ENCODE measurements around the gene SLC24A3. TPM values are rescaled to one million over a fixed set of nuclear protein-coding genes. Genes with fewer than 3 reads are reported as not detected.

Gene SLC24A3
- total RNA-seq, 3 donors from 2014 or later, result 4.3 to 34.9 (median 5.7) TPM

- TF ChIP-seq, protein P1, sequence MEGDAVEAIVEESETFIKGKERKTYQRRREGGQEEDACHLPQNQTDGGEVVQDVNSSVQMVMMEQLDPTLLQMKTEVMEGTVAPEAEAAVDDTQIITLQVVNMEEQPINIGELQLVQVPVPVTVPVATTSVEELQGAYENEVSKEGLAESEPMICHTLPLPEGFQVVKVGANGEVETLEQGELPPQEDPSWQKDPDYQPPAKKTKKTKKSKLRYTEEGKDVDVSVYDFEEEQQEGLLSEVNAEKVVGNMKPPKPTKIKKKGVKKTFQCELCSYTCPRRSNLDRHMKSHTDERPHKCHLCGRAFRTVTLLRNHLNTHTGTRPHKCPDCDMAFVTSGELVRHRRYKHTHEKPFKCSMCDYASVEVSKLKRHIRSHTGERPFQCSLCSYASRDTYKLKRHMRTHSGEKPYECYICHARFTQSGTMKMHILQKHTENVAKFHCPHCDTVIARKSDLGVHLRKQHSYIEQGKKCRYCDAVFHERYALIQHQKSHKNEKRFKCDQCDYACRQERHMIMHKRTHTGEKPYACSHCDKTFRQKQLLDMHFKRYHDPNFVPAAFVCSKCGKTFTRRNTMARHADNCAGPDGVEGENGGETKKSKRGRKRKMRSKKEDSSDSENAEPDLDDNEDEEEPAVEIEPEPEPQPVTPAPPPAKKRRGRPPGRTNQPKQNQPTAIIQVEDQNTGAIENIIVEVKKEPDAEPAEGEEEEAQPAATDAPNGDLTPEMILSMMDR (IDR thresholded peaks at IDR 0.05), result no peak
- intact Hi-C loops (cut with DNase I, micrococcal nuclease), result no loop called here
These were observed 577 bp upstream of the SLC24A3 start for GRCh38 chr20:19211661-19212468.

DNA sequence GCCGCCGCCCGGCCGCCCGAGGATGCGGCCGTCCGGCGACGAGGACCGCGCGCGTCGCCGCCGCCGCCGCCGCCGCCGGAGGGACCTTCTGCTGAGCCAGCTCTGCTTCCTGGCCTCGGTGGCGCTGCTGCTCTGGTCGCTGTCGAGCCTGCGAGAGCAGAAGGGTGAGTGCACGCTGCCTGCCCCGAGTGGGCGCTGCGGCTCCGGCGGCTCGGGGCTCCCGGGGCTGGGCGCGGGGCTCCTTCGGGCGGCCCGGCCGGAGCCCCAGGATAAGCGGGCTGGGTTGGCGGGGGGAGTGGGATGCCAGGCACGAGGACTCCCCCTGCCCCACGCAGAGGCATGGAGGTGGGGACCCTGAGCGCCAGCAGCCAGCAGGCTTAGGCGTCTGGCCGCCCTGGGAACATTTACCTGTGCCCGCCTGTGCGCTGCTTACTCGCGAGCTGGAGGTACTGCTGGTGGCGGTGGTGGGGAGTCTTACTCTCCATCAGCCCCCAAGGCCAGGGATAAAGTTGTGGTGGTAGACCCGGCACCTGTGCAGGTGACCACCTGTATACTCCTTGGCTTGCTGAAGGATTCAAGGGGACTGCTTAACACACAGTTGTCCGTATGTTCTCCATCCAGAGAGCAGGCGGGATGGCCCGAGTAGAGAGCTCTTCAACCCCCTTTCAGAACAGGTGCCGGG is 520 bp downstream of the SLC24A3 start:
- no peaks in the 10 kb centered on the region for H3K36me3 ChIP-seq (ENCODE audit: low read depth)
- ATAC-seq (peak; percentile 89), DNase-seq (peak; percentile 70 to 85 (median 83))
- H3K9me3 ChIP-seq, result no peaks in the 10 kb centered on the region
- H3K4me3 ChIP-seq, result peak overlapping the region; percentile 24
- no peaks in the 10 kb centered on the region for H3K4me1 ChIP-seq (ENCODE audit: low read depth)
- TF ChIP-seq, protein P1 (IDR thresholded peaks at IDR 0.05), result peak; percentile 40
- intact Hi-C loops (cut with DNase I, micrococcal nuclease), result no loop called here

More at GRCh38 chr20:19211661-19212468, 577 bp upstream of the SLC24A3 start:
- ATAC-seq (peak; percentile 50), DNase-seq (peak; percentile 40 to 61 (median 58))
- Histone ChIP-seq H3K4me3 (peak overlapping the region; percentile 14), H3K4me1 (ENCODE audit: low read depth) (no peaks in the 10 kb centered on the region), H3K9me3 (no peaks in the 10 kb centered on the region), H3K36me3 (ENCODE audit: low read depth) (no peaks in the 10 kb centered on the region)

- H3K4me1 ChIP-seq (ENCODE audit: low read depth), result no peaks in the 10 kb centered on the region
- no peaks in the 10 kb centered on the region for H3K9me3 ChIP-seq
- H3K4me3 ChIP-seq, result no peak overlapping the region
- ATAC-seq (no peak), DNase-seq (no peak)
- intact Hi-C loops (cut with DNase I, micrococcal nuclease), result no loop called here
- TF ChIP-seq, protein P1 (IDR thresholded peaks at IDR 0.05), result no peak
- no peaks in the 10 kb centered on the region for H3K36me3 ChIP-seq (ENCODE audit: low read depth)
These were observed 1.6 kb downstream of the SLC24A3 start for GRCh38 chr20:19213946-19214490.

- no peak for DNase-seq
- no peaks in the 10 kb centered on the region for H3K36me3 ChIP-seq (ENCODE audit: low read depth)
- no peaks in the 10 kb centered on the region for H3K9me3 ChIP-seq
- no peak overlapping the region for H3K4me3 ChIP-seq
- H3K4me1 ChIP-seq (ENCODE audit: low read depth), result no peaks in the 10 kb centered on the region
- TF ChIP-seq, protein P1 (IDR thresholded peaks at IDR 0.05), result no peak
- ATAC-seq, result no peak
- intact Hi-C loops (cut with DNase I, micrococcal nuclease), result no loop called here
These were observed 6.0 kb downstream of the SLC24A3 start for GRCh38 chr20:19218411-19218810.

DNA sequence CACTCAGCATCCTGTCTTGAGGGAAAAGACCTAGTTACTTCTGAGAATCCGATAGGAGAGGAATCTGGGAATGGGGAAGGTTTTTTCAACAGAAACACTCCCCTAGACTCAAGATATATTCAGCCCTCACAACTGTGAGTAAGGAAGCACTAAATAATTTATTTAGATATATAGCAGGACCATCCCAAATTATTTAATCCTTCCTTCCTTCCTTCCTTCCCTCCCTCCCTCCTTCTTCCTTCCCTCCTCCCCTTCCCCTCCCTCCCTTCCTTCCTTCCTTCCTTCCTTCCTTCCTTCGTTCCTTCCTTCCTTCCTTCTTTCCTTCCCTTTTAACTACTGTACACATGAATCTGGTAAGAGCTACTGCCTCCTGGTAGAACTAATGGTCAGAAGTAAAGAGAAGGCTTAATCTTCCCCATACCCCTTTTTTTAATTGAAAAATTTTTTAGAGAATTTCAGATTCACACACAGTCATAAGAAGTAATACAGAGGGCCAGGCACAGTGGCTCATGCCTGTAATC is 10.1 kb downstream of the SLC24A3 start:
- Histone ChIP-seq H3K4me1 (ENCODE audit: low read depth) (no peaks in the 10 kb centered on the region), H3K9me3 (no peaks in the 10 kb centered on the region), H3K36me3 (ENCODE audit: low read depth) (no peaks in the 10 kb centered on the region), H3K4me3 (no peak overlapping the region)
- ATAC-seq, result no peak
- no peak for DNase-seq
- TF ChIP-seq, protein P1 (IDR thresholded peaks at IDR 0.05), result no peak
- intact Hi-C loops (cut with DNase I, micrococcal nuclease), result no loop called here
